NCI-H2196 (cell line): ENCODE data around the gene AP4S1.
"Not testable (repeated sequence)": the region's sequence is repeated elsewhere in the genome, so short reads cannot be mapped to it uniquely, and the experiment has no call there.

Experiments used
- DNase-seq: peaks from one replicate; lab custom pipeline; 2025; ENCODE audit not compliant: unreplicated experiment; lab: John Stamatoyannopoulos, UW

Gene AP4S1

DNA sequence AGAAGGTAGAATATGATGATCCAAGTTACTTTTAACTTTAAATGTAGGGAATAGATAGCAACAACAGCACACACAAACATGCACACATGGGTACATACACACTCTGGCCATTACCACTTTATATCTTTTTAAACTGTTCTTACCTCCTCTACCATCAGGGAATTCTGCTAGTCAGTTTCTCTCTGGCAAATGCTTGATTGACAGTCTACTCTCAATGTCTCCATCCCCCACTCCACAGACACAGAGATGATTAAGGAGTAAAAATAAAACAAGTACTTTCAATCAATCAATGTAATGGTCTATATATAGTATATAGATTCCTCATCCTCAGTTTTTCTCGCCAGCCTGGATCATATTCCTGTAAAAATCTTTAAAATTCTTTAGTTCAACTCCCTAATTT lies 16.9 kb downstream of the AP4S1 start:
- DNase-seq: no peak

DNA sequence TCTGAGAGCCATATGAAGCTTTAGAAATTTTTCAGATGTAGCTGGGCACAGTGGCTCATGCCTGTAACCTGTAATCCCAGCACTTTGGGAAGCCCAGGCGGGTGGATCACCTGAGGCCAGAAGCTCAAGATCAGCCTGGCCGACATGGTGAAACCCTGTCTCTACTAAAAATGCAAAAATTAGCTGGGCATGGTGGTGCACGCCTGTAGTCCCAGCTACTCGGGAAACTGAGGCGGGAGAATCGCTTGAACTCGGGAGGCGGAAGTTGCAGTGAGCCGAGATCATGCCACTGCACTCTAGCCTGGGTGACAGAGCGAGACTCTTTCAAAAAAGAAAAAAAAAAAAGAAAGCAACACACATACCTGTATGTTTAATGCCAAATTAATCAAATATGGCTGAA lies 17.4 kb downstream of the AP4S1 start:
- not testable (repeated sequence) for DNase-seq

DNA sequence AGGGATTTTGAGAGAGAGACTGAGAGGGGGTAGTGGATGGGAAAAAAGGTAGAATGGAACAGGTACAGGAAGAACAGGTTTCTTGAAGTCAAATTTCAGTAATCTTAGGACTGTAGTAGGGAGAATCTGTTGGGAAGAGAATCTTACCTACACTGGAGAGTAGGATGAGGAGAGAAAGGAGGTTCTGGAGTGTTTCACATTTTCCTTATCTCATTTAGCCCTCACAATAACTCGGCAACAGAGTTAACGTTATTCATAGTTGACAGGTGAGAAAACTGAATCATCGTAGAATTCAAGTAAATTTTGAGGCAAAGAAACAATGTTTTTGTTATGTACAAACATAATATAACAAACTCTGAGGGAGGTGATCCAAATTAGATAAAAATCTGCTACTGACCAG lies 17.9 kb downstream of the AP4S1 start:
- DNase-seq: no peak

GRCh38 chr14:31045501-31046080 lies 20.1 kb downstream of the AP4S1 start:
- DNase-seq: no peak

- DNase-seq: no peak
Measured at GRCh38 chr14:31047503-31047902, 22.1 kb downstream of the AP4S1 start.

- DNase-seq: no peak
Measured at GRCh38 chr14:31051023-31051422, 25.6 kb downstream of the AP4S1 start.

DNA sequence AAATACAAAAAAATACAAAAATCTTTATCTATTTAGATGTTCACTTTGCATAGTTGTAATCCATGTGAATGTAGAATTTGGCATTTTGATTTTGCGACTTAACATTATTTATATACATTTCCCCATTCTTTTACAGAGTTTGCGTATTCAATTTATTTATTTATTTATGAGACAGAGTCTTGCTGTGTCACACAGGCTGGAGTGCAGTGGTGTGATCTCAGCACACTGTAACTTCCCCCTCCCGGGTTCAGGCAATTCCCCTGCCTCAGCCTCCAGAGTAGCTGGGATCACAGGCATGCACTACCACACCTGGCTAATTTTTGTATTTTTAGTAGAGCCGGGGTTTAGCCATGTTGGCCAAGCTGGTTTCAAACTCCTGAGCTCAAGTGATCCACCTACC lies 26.1 kb downstream of the AP4S1 start:
- DNase-seq: no peak

DNA sequence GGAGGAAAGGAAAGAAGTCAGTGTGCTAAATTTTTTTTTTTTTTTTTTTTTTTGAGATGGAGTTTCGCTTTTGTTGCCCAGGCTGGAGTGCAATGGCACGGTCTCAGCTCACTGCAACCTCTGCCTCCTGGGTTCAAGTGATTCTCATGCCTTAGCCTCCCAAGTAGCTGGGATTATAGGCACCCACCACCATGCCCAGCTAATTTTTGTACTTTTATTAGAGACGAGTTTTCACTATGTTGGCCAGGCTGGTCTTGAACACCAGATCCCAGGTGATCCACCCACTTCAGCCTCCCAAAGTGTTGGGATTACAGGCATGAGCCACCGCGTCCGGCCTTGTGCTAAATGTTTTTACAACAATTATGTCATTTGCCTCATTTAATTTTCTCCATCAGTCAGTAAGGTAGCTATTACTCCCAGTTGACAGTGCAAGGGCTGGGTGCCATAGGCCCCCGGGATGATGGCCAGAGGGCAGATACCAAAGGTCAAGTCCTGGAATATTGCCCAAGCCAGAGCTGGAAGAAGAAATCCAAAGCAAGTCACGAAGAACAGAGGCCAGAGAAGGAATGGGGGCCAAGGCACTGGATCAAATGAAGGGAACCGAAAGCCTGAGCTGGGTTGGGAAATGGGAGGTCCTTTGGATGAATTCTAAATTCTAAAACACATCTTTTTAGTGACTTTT lies 27.6 kb downstream of the AP4S1 start:
- not testable (repeated sequence) for DNase-seq

GRCh38 chr14:31057035-31057434 lies 31.6 kb downstream of the AP4S1 start:
- DNase-seq: no peak

GRCh38 chr14:31057701-31058364 lies 32.4 kb downstream of the AP4S1 start:
- no peak for DNase-seq

DNA sequence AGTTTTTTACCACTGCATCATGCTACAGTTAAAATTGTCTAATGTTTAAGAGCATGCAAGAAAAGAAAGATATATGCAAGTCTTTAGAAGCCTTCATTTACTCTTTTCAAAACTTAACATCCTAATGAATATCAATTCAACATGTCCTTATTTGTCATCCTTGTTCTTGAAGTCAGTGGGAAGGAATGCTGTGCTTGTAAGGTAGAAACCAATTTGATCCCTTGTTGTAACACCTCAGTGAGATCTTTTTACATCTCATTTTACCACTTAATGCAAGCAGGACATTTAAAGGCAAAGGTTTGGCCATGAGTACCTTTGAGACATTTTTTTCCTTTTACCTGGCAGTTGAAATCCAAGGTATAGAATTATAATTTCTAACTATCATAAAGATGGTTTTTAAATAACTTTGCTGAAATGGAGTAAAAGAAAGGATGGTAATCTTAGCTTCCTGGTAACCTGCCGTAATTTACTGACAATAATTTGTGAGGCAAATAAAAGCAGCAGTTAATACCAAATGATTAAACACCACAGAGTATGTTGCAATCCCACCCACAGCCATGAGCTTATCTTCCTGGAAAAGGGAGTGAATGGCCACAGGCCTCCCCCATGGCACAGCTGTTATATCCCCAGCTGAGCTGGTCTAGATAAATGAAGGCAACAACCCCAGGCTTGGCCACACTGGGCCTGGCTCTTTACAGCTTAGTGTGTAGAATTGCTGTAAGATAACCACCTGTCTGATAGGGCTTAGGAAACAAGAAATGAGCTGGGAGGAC lies 33.9 kb downstream of the AP4S1 start:
- DNase-seq: no peak

- no peak for DNase-seq
Measured at GRCh38 chr14:31060253-31060875, 34.9 kb downstream of the AP4S1 start.

DNA sequence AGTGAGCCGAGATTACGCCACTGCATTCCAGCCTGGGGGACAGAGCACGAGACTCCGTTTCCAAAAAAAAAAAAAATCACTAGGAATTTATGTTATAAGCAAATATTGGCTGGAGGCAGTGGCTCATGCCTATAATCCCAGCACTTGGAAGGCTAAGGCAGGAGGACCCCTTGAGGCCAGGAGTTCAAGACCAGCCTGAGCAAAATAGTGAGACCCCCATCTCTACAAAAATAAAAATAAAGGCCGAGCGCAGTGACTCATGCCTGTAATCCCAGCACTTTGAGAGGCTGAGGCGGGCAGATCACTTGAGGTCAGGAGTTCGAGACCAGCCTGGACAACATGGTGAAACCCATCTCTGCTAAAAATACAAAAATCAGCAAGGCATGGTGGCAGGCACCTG lies 37.5 kb downstream of the AP4S1 start:
- DNase-seq: not testable (repeated sequence)

DNA sequence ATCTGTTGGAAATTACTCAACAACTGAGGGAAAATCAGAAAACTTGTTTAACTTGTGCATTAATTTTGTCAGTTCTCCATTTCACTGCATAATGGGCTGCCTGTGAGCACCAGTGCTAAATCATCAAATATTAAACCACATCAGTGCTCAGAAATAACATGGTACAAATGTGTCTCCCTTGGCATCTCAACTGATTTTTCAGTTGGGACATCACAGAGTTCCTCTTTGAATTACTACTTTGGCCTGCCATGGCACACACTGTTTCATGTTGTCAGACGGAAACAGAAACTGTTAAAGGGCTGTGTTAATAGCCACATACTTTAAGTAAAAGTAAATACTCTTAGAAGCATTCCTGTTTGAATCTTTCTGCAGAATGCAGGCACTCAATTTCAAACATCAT lies 42.8 kb downstream of the AP4S1 start:
- no peak for DNase-seq

GRCh38 chr14:31069343-31069742 lies 43.9 kb downstream of the AP4S1 start:
- DNase-seq: no peak

- no peak for DNase-seq
Measured at GRCh38 chr14:31070431-31070830, 45.0 kb downstream of the AP4S1 start.

GRCh38 chr14:31071151-31071550 lies 45.7 kb downstream of the AP4S1 start:
- DNase-seq: no peak

GRCh38 chr14:31075144-31075543 lies 49.7 kb downstream of the AP4S1 start:
- no peak for DNase-seq

GRCh38 chr14:31078766-31079165 lies 53.3 kb downstream of the AP4S1 start:
- DNase-seq: no peak

DNA sequence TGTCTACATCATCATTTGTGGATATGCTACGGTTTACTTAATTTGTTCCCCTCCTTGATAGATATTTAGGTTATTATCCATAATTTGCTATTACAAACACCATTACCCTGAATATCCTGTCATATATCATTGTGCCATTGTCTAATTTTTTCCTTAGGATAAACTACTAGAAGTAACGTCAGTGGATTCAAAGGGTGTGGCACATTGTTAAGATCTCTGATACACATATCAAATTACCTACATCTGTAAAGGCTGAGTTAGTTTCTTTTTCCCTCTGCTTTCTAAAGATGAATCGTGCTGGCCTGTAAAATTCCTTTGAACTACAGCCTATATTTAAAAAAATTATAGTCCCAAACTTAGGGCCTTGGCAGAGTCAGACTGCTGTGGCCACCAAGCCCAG lies 54.6 kb downstream of the AP4S1 start:
- DNase-seq: no peak

DNA sequence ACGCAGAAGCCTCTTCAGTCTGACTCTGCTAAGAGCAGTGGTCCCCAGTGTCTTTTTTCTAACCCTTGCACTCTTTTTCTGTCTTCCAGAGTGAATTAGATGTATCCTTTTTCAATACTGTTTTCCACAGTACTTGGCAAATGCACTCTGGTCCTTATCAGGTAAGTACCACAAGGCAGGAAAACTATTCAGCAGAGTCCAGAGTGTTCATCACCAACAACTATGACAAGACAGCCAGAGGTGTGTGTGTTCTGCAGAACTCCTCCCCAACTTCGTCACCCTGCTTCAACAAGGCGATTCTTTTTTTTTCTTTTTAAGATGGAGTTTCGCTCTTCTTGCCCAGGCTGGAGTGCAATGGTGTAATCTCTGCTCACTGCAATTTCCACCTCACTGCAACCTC lies 55.0 kb downstream of the AP4S1 start:
- no peak for DNase-seq
